ENCODE data around the gene DCP1A.

DCP1A gene

GRCh38 chr3:53238051-53238850 is 109.1 kb downstream of the DCP1A start:
- TF ChIP-seq CTCF (IDR thresholded peaks at IDR 0.05; ENCODE audit: control insufficient read depth, insufficient read depth, low read depth, low read length, missing control alignments), result no peak
- peak; percentile 90 for DNase-seq (ENCODE audit: low read depth)
- no peak overlapping the region for H3K4me3 ChIP-seq (ENCODE audit: control insufficient read depth, low read depth, low read length)

- DNase-seq (ENCODE audit: low read depth), result peak; percentile 74
- no peak overlapping the region for H3K4me3 ChIP-seq (ENCODE audit: control insufficient read depth, low read depth, low read length)
- TF ChIP-seq CTCF (IDR thresholded peaks at IDR 0.05; ENCODE audit: control insufficient read depth, insufficient read depth, low read depth, low read length, missing control alignments), result no peak
Measured at GRCh38 chr3:53236112-53236841, 111.1 kb downstream of the DCP1A start.

- no peak for TF ChIP-seq CTCF (IDR thresholded peaks at IDR 0.05; ENCODE audit: control insufficient read depth, insufficient read depth, low read depth, low read length, missing control alignments)
- DNase-seq (ENCODE audit: low read depth), result no peak
- no peak overlapping the region for H3K4me3 ChIP-seq (ENCODE audit: control insufficient read depth, low read depth, low read length)
Measured at GRCh38 chr3:53235545-53235944, 111.8 kb downstream of the DCP1A start.

- DNase-seq (ENCODE audit: low read depth), result no peak
- no peak for TF ChIP-seq CTCF (IDR thresholded peaks at IDR 0.05; ENCODE audit: control insufficient read depth, insufficient read depth, low read depth, low read length, missing control alignments)
- no peak overlapping the region for H3K4me3 ChIP-seq (ENCODE audit: control insufficient read depth, low read depth, low read length)
Measured at GRCh38 chr3:53234841-53235232, 112.5 kb downstream of the DCP1A start.

GRCh38 chr3:53234130-53234840 is 113.1 kb downstream of the DCP1A start:
- no peak for DNase-seq (ENCODE audit: low read depth)
- TF ChIP-seq CTCF (IDR thresholded peaks at IDR 0.05; ENCODE audit: control insufficient read depth, insufficient read depth, low read depth, low read length, missing control alignments), result no peak
- no peak overlapping the region for H3K4me3 ChIP-seq (ENCODE audit: control insufficient read depth, low read depth, low read length)
